NCI-H2107 treated with DMSO at 0.1 percent for 48 hours (cell line): Measurements from ENCODE around the gene GNA14.
"Not testable (repeated sequence)": the region's sequence is repeated elsewhere in the genome, so short reads cannot be mapped to it uniquely, and the experiment has no call there.

Source experiments
- DNase-seq: peaks from one replicate; lab custom pipeline; 2025; ENCODE audit not compliant: unreplicated experiment; lab: John Stamatoyannopoulos, UW

The GNA14 gene

GRCh38 chr9:77497322-77498198, 150.6 kb downstream of the GNA14 start:
- no peak for DNase-seq

GRCh38 chr9:77495834-77496671, 152.1 kb downstream of the GNA14 start:
- DNase-seq: no peak

GRCh38 chr9:77490279-77490678, 157.8 kb downstream of the GNA14 start:
- DNase-seq: not testable (repeated sequence)

GRCh38 chr9:77489405-77490163, 158.5 kb downstream of the GNA14 start:
- not testable (repeated sequence) for DNase-seq

GRCh38 chr9:77488439-77489126, 159.5 kb downstream of the GNA14 start:
- DNase-seq: no peak

GRCh38 chr9:77486968-77487367, 161.2 kb downstream of the GNA14 start:
- no peak for DNase-seq

- no peak for DNase-seq
These were observed 161.7 kb downstream of the GNA14 start for GRCh38 chr9:77486463-77486862.

GRCh38 chr9:77475641-77476473, 172.3 kb downstream of the GNA14 start:
- DNase-seq: no peak

- no peak for DNase-seq
These were observed 173.2 kb downstream of the GNA14 start for GRCh38 chr9:77474936-77475335.

- DNase-seq: no peak
These were observed 175.5 kb downstream of the GNA14 start for GRCh38 chr9:77472646-77473045.

GRCh38 chr9:77471572-77471971, 176.6 kb downstream of the GNA14 start:
- DNase-seq: no peak

- DNase-seq: no peak
These were observed 178.4 kb downstream of the GNA14 start for GRCh38 chr9:77469515-77470231.

GRCh38 chr9:77464661-77465060, 183.5 kb downstream of the GNA14 start:
- no peak for DNase-seq

GRCh38 chr9:77463151-77463550, 185.0 kb downstream of the GNA14 start:
- no peak for DNase-seq

- no peak for DNase-seq
These were observed 186.1 kb downstream of the GNA14 start for GRCh38 chr9:77462066-77462465.

- no peak for DNase-seq
These were observed 187.2 kb downstream of the GNA14 start for GRCh38 chr9:77460938-77461337.

GRCh38 chr9:77457916-77458592, 190.1 kb downstream of the GNA14 start:
- DNase-seq: peak; percentile 65

GRCh38 chr9:77456829-77457437, 191.2 kb downstream of the GNA14 start:
- DNase-seq: peak; percentile 30
